HG03139 (cell line): ENCODE data around the gene CLASP1.
"Not testable (repeated sequence)": the region's sequence is repeated elsewhere in the genome, so short reads cannot be mapped to it uniquely, and the experiment has no call there.

Source experiments
- ATAC-seq: cut with Tn5 transposase; IDR thresholded peaks from one replicate; pipeline ENCODE4 v1.9.1; 2021; ENCODE audit not compliant: unreplicated experiment

CLASP1 gene

GRCh38 chr2:121386102-121386501 is 263.2 kb downstream of the CLASP1 start:
- ATAC-seq: no peak

GRCh38 chr2:121382744-121383143 is 266.5 kb downstream of the CLASP1 start:
- ATAC-seq: no peak

GRCh38 chr2:121377646-121378045 is 271.6 kb downstream of the CLASP1 start:
- ATAC-seq: no peak

- no peak for ATAC-seq
Observed at GRCh38 chr2:121376535-121377250, 272.6 kb downstream of the CLASP1 start.

GRCh38 chr2:121375621-121376159 is 273.6 kb downstream of the CLASP1 start:
- no peak for ATAC-seq

- not testable (repeated sequence) for ATAC-seq
Observed at GRCh38 chr2:121374412-121375075, 274.7 kb downstream of the CLASP1 start.

GRCh38 chr2:121372721-121373353 is 276.4 kb downstream of the CLASP1 start:
- no peak for ATAC-seq

- ATAC-seq: no peak
Observed at GRCh38 chr2:121372082-121372481, 277.2 kb downstream of the CLASP1 start.

GRCh38 chr2:121368836-121369235 is 280.4 kb downstream of the CLASP1 start:
- no peak for ATAC-seq

GRCh38 chr2:121368155-121368554 is 281.1 kb downstream of the CLASP1 start:
- ATAC-seq: no peak

- no peak for ATAC-seq
Observed at GRCh38 chr2:121367246-121367900, 281.9 kb downstream of the CLASP1 start.

- ATAC-seq: no peak
Observed at GRCh38 chr2:121366040-121366439, 283.2 kb downstream of the CLASP1 start.

GRCh38 chr2:121365061-121365460 is 284.2 kb downstream of the CLASP1 start:
- no peak for ATAC-seq

- ATAC-seq: no peak
Observed at GRCh38 chr2:121363632-121364420, 285.4 kb downstream of the CLASP1 start.

- no peak for ATAC-seq
Observed at GRCh38 chr2:121362774-121363173, 286.5 kb downstream of the CLASP1 start.

GRCh38 chr2:121362226-121362625 is 287.0 kb downstream of the CLASP1 start:
- ATAC-seq: no peak

- ATAC-seq: no peak
Observed at GRCh38 chr2:121360566-121361300, 288.5 kb downstream of the CLASP1 start.

GRCh38 chr2:121359716-121360565 is 289.3 kb downstream of the CLASP1 start:
- no peak for ATAC-seq

GRCh38 chr2:121359170-121359569 is 290.1 kb downstream of the CLASP1 start:
- ATAC-seq: no peak
